ENCODE data around the gene ATF4. TPM values are rescaled to one million over a fixed set of nuclear protein-coding genes. Genes with fewer than 3 reads are reported as not detected.

ATF4 gene
- total RNA-seq, 4 donors from 2014 or later: 222 to 550 (median 280) TPM

GRCh38 chr22:39524089-39524752 is 3.9 kb downstream of the ATF4 start:
- Histone ChIP-seq H3K36me3 (peaks cover 0 to 37% (median 0%) of the 10 kb centered on the region in 3 donors), H3K27me3 (no peaks in the 10 kb centered on the region), H3K4me1 (peaks cover 17 to 61% (median 41%) of the 10 kb centered on the region in 4 donors), H3K4me3 (no peak overlapping the region), H3K27ac (peak overlapping the region in 2 of 4 donors; percentile 31 to 41), H3K9me3 (no peaks in the 10 kb centered on the region)
- TF ChIP-seq CTCF (IDR thresholded peaks at IDR 0.05): no peak
- DNase-seq: no peak

- Histone ChIP-seq H3K27me3 (no peaks in the 10 kb centered on the region), H3K4me1 (peaks cover 20 to 67% (median 48%) of the 10 kb centered on the region in 4 donors), H3K27ac (peak overlapping the region in 3 of 4 donors; percentile 6 to 41 (median 31)), H3K9me3 (no peaks in the 10 kb centered on the region), H3K36me3 (peaks cover 0 to 44% (median 0%) of the 10 kb centered on the region in 3 donors), H3K4me3 (no peak overlapping the region)
- no peak for DNase-seq
- TF ChIP-seq CTCF (IDR thresholded peaks at IDR 0.05) (no peak), POLR2A (IDR thresholded peaks at IDR 0.05) (no peak)
These were observed 4.6 kb downstream of the ATF4 start for GRCh38 chr22:39524753-39525657.

- H3K36me3 ChIP-seq: peaks cover 0 to 49% (median 0%) of the 10 kb centered on the region in 3 donors
- H3K27me3 ChIP-seq: no peaks in the 10 kb centered on the region
- no peak for DNase-seq
- TF ChIP-seq POLR2A (IDR thresholded peaks at IDR 0.05) (no peak), CTCF (IDR thresholded peaks at IDR 0.05) (no peak)
- no peaks in the 10 kb centered on the region for H3K9me3 ChIP-seq
- H3K4me3 ChIP-seq: no peak overlapping the region
- peaks cover 23 to 73% (median 52%) of the 10 kb centered on the region in 4 donors for H3K4me1 ChIP-seq
- peak overlapping the region in 3 of 4 donors; percentile 6 to 41 (median 31) for H3K27ac ChIP-seq
These were observed 5.3 kb downstream of the ATF4 start for GRCh38 chr22:39525658-39525975.

- H3K9me3 ChIP-seq: no peaks in the 10 kb centered on the region
- H3K27me3 ChIP-seq: no peaks in the 10 kb centered on the region
- H3K4me1 ChIP-seq: peaks cover 23 to 80% (median 54%) of the 10 kb centered on the region in 4 donors
- peak in 1 of 3 donors; percentile 71 for DNase-seq
- H3K27ac ChIP-seq: peak overlapping the region in 3 of 4 donors; percentile 77 to 91 (median 88)
- no peak overlapping the region for H3K4me3 ChIP-seq
- TF ChIP-seq CTCF (IDR thresholded peaks at IDR 0.05) (no peak), POLR2A (IDR thresholded peaks at IDR 0.05) (no peak)
- peaks cover 0 to 42% (median 0%) of the 10 kb centered on the region in 3 donors for H3K36me3 ChIP-seq
These were observed 6.4 kb downstream of the ATF4 start for GRCh38 chr22:39526736-39527171.

GRCh38 chr22:39527481-39527961 is 7.2 kb downstream of the ATF4 start:
- peak overlapping the region; percentile 59 to 91 (median 82) for H3K27ac ChIP-seq
- H3K36me3 ChIP-seq: peaks cover 0 to 35% (median 0%) of the 10 kb centered on the region in 3 donors
- TF ChIP-seq POLR2A (IDR thresholded peaks at IDR 0.05) (peak in 1 of 2 donors; percentile 35), CTCF (IDR thresholded peaks at IDR 0.05) (no peak)
- peaks cover 23 to 75% (median 48%) of the 10 kb centered on the region in 4 donors for H3K4me1 ChIP-seq
- H3K9me3 ChIP-seq: no peaks in the 10 kb centered on the region
- no peak overlapping the region for H3K4me3 ChIP-seq
- no peaks in the 10 kb centered on the region for H3K27me3 ChIP-seq
- peak; percentile 56 to 84 (median 58) for DNase-seq
